HCT116 (cell line): ENCODE data around the gene PCNT. TPM values are rescaled to one million over a fixed set of nuclear protein-coding genes. Genes with fewer than 3 reads are reported as not detected.
A peak's percentile ranks its signal among the peaks of the same experiment; 100 is the strongest.

Experiments used
- ATAC-seq: fragments of 200-7000 bp; cut with Tn5 transposase; 2 replicates; pipeline ENCODE4 v1.9.1; 2020; ENCODE audit warnings: mild to moderate bottlenecking, moderate library complexity
- BruUV-seq: library from RNA; stranded (reverse); fragments of 400-500 nt; replicated peaks from 2 replicates; lab custom pipeline; 2021; lab: Mats Ljungman, UMichigan
- CTCF ChIA-PET: fragments of 300-600 bp; sonication (Branson Sonifier 250); formaldehyde crosslinking; loops from one replicate; lab custom pipeline; 2021; ENCODE audit warnings: antibody characterized with exemption; lab: Charles Lee
- POLR2A ChIA-PET: fragments of 300-600, 350-600 bp; sonication (Branson Sonifier 250); formaldehyde crosslinking; loops from one replicate; lab custom pipeline; 2021; ENCODE audit warnings: antibody characterized with exemption; lab: Charles Lee
- RAD21 ChIA-PET, 2 experiments: fragments of 300-600 bp; sonication (Branson Sonifier 250); formaldehyde crosslinking; loops; one replicate each; lab custom pipeline; 2023; ENCODE audit warnings: low total read pairs in 2 of 2; ENCODE audit not compliant: uncharacterized antibody in 2 of 2, unreplicated experiment in 2 of 2, low non-redundant PET in 1 of 2; lab: Charles Lee
- DNase-seq: peaks from one replicate; pipeline ENCODE4 v3.0.0-alpha.2; 2010; ENCODE audit warnings: low read depth, low spot score
- H2AFZ ChIP-seq: fragments of 200-600 bp; shearing (Covaris generic), sonication (generic); 2 replicates; pipeline ENCODE4 v1.6.1; 2017; ENCODE audit warnings: low read depth, mixed run types, mixed read lengths, antibody characterized with exemption, low read length; ENCODE audit not compliant: poor library complexity, severe bottlenecking
- H3K27ac ChIP-seq: 2 replicates; pipeline ENCODE4 v1.5.1; 2012; ENCODE audit warnings: low read depth, low read length
- H3K27me3 ChIP-seq: fragments of 200-600 bp; sonication (generic); 2 replicates; pipeline ENCODE4 v1.6.1; 2016; ENCODE audit warnings: mixed run types, low read length, mixed read lengths; ENCODE audit not compliant: insufficient read depth
- H3K36me3 ChIP-seq, 2 experiments: fragments of 200-500 bp in 1 of 2; fragments of 200-600 bp in 1 of 2; sonication (Bioruptor generic) in 1 of 2; sonication (generic) in 1 of 2; 2 replicates each; pipeline versions ENCODE4 v1.5.1 to v1.6.1; 2014 to 2016; ENCODE audit warnings: low read length in 2 of 2, inconsistent platforms in 1 of 2, mixed read lengths in 1 of 2, mixed run types in 1 of 2; ENCODE audit not compliant: insufficient read depth in 2 of 2, control insufficient read depth in 1 of 2
- H3K4me1 ChIP-seq, 2 experiments: fragments of 200-600 bp in 1 of 2; sonication (generic) in 1 of 2; 2 replicates each; pipeline versions ENCODE4 v1.5.1 to v1.6.1; 2012 to 2017; ENCODE audit warnings: low read length in 2 of 2, inconsistent platforms in 1 of 2, mild to moderate bottlenecking in 1 of 2, mixed read lengths in 1 of 2, mixed run types in 1 of 2, moderate library complexity in 1 of 2; ENCODE audit not compliant: insufficient read depth in 2 of 2, control insufficient read depth in 1 of 2
- H3K4me2 ChIP-seq: fragments of 200-600 bp; sonication (generic); 2 replicates; pipeline ENCODE4 v1.6.1; 2017; ENCODE audit warnings: mixed run types, low read length, mixed read lengths
- H3K4me3 ChIP-seq, 2 experiments: fragments of 200-600 bp in 1 of 2; sonication (generic) in 1 of 2; replicated peaks in 1 of 2; 2 replicates each; pipeline ENCODE4 v1.5.1; 2011 to 2016; ENCODE audit warnings: low read length in 2 of 2, control low read depth in 1 of 2, low read depth in 1 of 2, mild to moderate bottlenecking in 1 of 2, mixed read lengths in 1 of 2, mixed run types in 1 of 2
- H3K79me2 ChIP-seq: fragments of 200-600 bp; sonication (generic); 2 replicates; pipeline ENCODE4 v1.6.1; 2017; ENCODE audit warnings: mild to moderate bottlenecking, mixed run types, low read length, moderate library complexity, mixed read lengths; ENCODE audit not compliant: insufficient read depth
- H3K9ac ChIP-seq: fragments of 200-600 bp; sonication (generic); 2 replicates; pipeline ENCODE4 v1.6.1; 2016; ENCODE audit warnings: low read length, mixed read lengths
- H3K9me2 ChIP-seq: fragments of 200-600 bp; sonication (generic), shearing (Covaris generic); 2 replicates; pipeline ENCODE4 v1.6.1; 2017; ENCODE audit warnings: mixed run types, mild to moderate bottlenecking, moderate library complexity; ENCODE audit not compliant: insufficient read depth
- H3K9me3 ChIP-seq, 2 experiments: fragments of 200-500 bp in 1 of 2; fragments of 200-600 bp in 1 of 2; sonication (Bioruptor generic) in 1 of 2; sonication (generic) in 1 of 2; 2 replicates each; pipeline ENCODE4 v1.6.1; 2014 to 2017; ENCODE audit warnings: low read length in 2 of 2, mixed read lengths in 2 of 2, inconsistent platforms in 1 of 2, low read depth in 1 of 2, mild to moderate bottlenecking in 1 of 2, mixed run types in 1 of 2, moderate library complexity in 1 of 2; ENCODE audit not compliant: control insufficient read depth in 1 of 2, insufficient read depth in 1 of 2
- H4K20me1 ChIP-seq: fragments of 200-600 bp; sonication (generic), shearing (Covaris generic); 2 replicates; pipeline ENCODE4 v1.6.1; 2017; ENCODE audit warnings: mixed run types, mild to moderate bottlenecking, moderate library complexity; ENCODE audit not compliant: insufficient read depth
- CBX3 ChIP-seq: IDR thresholded peaks from 2 replicates; pipeline ENCODE4 v1.6.1; 2012; ENCODE audit warnings: low read depth
- CEBPB ChIP-seq: IDR thresholded peaks from 2 replicates; pipeline ENCODE4 v1.6.1; 2012; ENCODE audit warnings: low read depth
- CTCF ChIP-seq, 3 experiments: fragments of 200-600 bp in 1 of 3; sonication (generic) in 1 of 3; IDR thresholded peaks in 2 of 3; conservative IDR thresholded peaks in 1 of 3; 2 replicates each; pipeline ENCODE4 v1.5.1; 2012 to 2017; ENCODE audit warnings: low read depth in 2 of 3, low read length in 2 of 3, antibody characterized with exemption in 1 of 3, borderline replicate concordance in 1 of 3, control low read depth in 1 of 3, mild to moderate bottlenecking in 1 of 3, mixed read lengths in 1 of 3, mixed run types in 1 of 3, moderate library complexity in 1 of 3; ENCODE audit not compliant: insufficient read depth in 1 of 3
- ELF1 ChIP-seq: IDR thresholded peaks from 2 replicates; pipeline ENCODE4 v1.6.1; 2012; ENCODE audit warnings: low read depth, borderline replicate concordance
- EZH2 ChIP-seq: fragments of 200-600 bp; sonication (generic); IDR thresholded peaks from 2 replicates; pipeline ENCODE4 v1.6.1; 2017; ENCODE audit warnings: antibody characterized with exemption, mixed run types
- EZH2phosphoT487 ChIP-seq: fragments of 200-600 bp; IDR thresholded peaks from 2 replicates; pipeline ENCODE4 v1.6.1; 2018; ENCODE audit warnings: antibody characterized with exemption, borderline replicate concordance
- FOSL1 ChIP-seq: IDR thresholded peaks from 2 replicates; pipeline ENCODE4 v1.6.1; 2012; ENCODE audit warnings: low read depth
- POLR2AphosphoS5 ChIP-seq: IDR thresholded peaks from 2 replicates; pipeline ENCODE4 v1.6.1; 2011; ENCODE audit warnings: mild to moderate bottlenecking, low read depth, low read length, moderate library complexity
- RAD21 ChIP-seq: IDR thresholded peaks from 2 replicates; pipeline ENCODE4 v1.6.1; 2012; ENCODE audit warnings: low read depth, mild to moderate bottlenecking
- SIN3A ChIP-seq: IDR thresholded peaks from 2 replicates; pipeline ENCODE4 v1.6.1; 2012; ENCODE audit warnings: low read depth
- SP1 ChIP-seq: IDR thresholded peaks from 2 replicates; pipeline ENCODE4 v1.6.1; 2012; ENCODE audit warnings: low read depth
- SRF ChIP-seq: IDR thresholded peaks from 2 replicates; pipeline ENCODE4 v1.6.1; 2012; ENCODE audit warnings: low read depth
- ZBTB33 ChIP-seq: IDR thresholded peaks from 2 replicates; pipeline ENCODE4 v1.6.1; 2011; ENCODE audit warnings: mild to moderate bottlenecking, low read length, moderate library complexity; ENCODE audit not compliant: insufficient replicate concordance; ENCODE audit errors: extremely low read depth
- intact Hi-C: fragments of 100-400 bp; cut with micrococcal nuclease; formaldehyde crosslinking; loops from 2 replicates; pipeline ENCODE4 v1.10.0; 2022
- total RNA-seq: library from RNA; stranded (reverse); gene quantifications from one replicate; pipeline ENCODE4 v1.2.1, GENCODE V29; 2021; ENCODE audit not compliant: unreplicated experiment

The PCNT gene
- total RNA-seq, 1 experiment from 2014 or later: 43.6 TPM

- Histone ChIP-seq H3K27ac (no peak overlapping the region), H3K9ac (no peak overlapping the region), H4K20me1 (no peaks in the 10 kb centered on the region), H2AFZ (no peak overlapping the region), H3K36me3 (no peaks in the 10 kb centered on the region), H3K4me1 (peaks cover 11 to 20% of the 10 kb centered on the region in 2 experiments; a peak in 3 of 4 replicates), H3K9me3 (no peaks in the 10 kb centered on the region), H3K79me2 (peaks cover 16% of the 10 kb centered on the region), H3K4me3 (no peak overlapping the region), H3K27me3 (no peaks in the 10 kb centered on the region), H3K9me2 (no peaks in the 10 kb centered on the region), H3K4me2 (peak overlapping the region; percentile 12; the same call in 1 of the 2 replicates)
- DNase-seq: no peak
- ChIA-PET CTCF (no interaction called here), POLR2A (no interaction called here), RAD21 (no interaction called here)
- no TSS peak for BruUV-seq
- intact Hi-C loops: no loop called here
- TF ChIP-seq CTCF (IDR thresholded peaks at IDR 0.05 in 2 of 3, conservative IDR thresholded peaks at IDR 0.05 in 1 of 3; ENCODE audit: borderline replicate concordance in 1 of 3, insufficient read depth in 1 of 3, low read depth in 2 of 3, low read length in 2 of 3): no peak
- TF ChIP-seq ELF1: no peak
- TF ChIP-seq POLR2AphosphoS5: peak; percentile 31; the same call in 1 of the 2 replicates
- TF ChIP-seq SRF: no peak
- no peak for TF ChIP-seq CEBPB
- TF ChIP-seq EZH2: no peak
- ATAC-seq: peak; percentile 71
Observed at GRCh38 chr21:46317710-46318463, 6.1 kb upstream of the PCNT start.

- ChIA-PET POLR2A (no interaction called here), CTCF (no interaction called here)
- DNase-seq: no peak
Observed at GRCh38 chr21:46318464-46318845, 5.5 kb upstream of the PCNT start.

More at GRCh38 chr21:46318464-46318845, 5.5 kb upstream of the PCNT start:
- Histone ChIP-seq H3K36me3 (no peaks in the 10 kb centered on the region), H3K27me3 (no peaks in the 10 kb centered on the region), H4K20me1 (no peaks in the 10 kb centered on the region), H3K9me2 (no peaks in the 10 kb centered on the region), H3K4me3 (no peak overlapping the region), H3K9me3 (no peaks in the 10 kb centered on the region), H3K79me2 (peaks cover 21% of the 10 kb centered on the region), H3K27ac (no peak overlapping the region), H3K4me1 (peaks cover 15 to 25% of the 10 kb centered on the region in 2 experiments; a peak in 3 of 4 replicates), H3K9ac (no peak overlapping the region), H2AFZ (no peak overlapping the region), H3K4me2 (peak overlapping the region; percentile 12; the same call in 1 of the 2 replicates)
- RAD21 ChIA-PET: no interaction called here
- intact Hi-C loops: no loop called here
- no peak for TF ChIP-seq ELF1
- TF ChIP-seq SP1: no peak
- TF ChIP-seq CBX3: no peak
- no peak for TF ChIP-seq RAD21
- no peak for TF ChIP-seq EZH2phosphoT487
- TF ChIP-seq FOSL1: no peak
- TF ChIP-seq SIN3A: no peak
- TF ChIP-seq ZBTB33: no peak
- BruUV-seq: no TSS peak
- ATAC-seq: 0 out of 2 replicates have a peak, but pooled peaks have one; percentile 1
